ENCODE results near the gene RPS19.
A peak's percentile ranks its signal among the peaks of the same experiment; 100 is the strongest.

Gene RPS19

DNA sequence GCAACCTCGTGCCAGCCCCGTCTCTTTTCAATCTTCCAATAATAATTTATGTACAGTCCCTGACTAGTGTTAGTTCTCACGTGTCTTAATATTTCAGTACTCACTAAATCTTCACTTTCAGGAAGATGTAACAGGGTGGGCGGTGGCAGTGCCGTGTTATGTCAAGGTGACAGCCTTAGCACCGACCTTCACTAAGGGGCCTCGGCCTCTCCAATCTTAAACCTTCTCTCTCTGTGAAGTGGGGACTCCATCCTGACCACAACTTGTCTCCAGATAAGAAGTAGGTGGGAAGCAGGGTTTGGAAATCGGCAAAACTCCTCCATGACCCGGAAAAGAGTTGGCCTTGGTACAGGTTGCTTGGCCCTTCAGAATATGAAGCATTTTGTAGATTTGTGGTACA lies 1.8 kb downstream of the RPS19 start:
- H2BK12ac ChIP-seq (ENCODE audit: low read length in 2 of 2), result no peak overlapping the region
- WGBS, result 92% methylated on average over 7 of the region's 9 CpGs
- H2BK120ac ChIP-seq (ENCODE audit: low read depth, low read length), result no peak overlapping the region

GRCh38 chr19:41862445-41862986 lies 2.5 kb downstream of the RPS19 start:
- Histone ChIP-seq H3K4me3 (ENCODE audit: insufficient read depth in 1 of 2, low read depth in 1 of 2, low read length in 2 of 2) (peak overlapping the region in 1 of 2 experiments; percentile 100), H3K14ac (ENCODE audit: low read length in 2 of 2) (no peak overlapping the region), H3K4me1 (ENCODE audit: control insufficient read depth, insufficient read depth, low read depth, low read length) (peaks cover 31% of the 10 kb centered on the region), H3K4me2 (ENCODE audit: low read length, poor library complexity, severe bottlenecking) (no peak overlapping the region), H3K36me3 (ENCODE audit: control insufficient read depth in 1 of 2, insufficient read depth in 2 of 2, low read depth in 1 of 2, low read length in 2 of 2) (peaks cover 61 to 62% of the 10 kb centered on the region in 2 experiments), H2BK120ac (ENCODE audit: low read depth, low read length) (no peak overlapping the region), H3K9me3 (ENCODE audit: control insufficient read depth, low read length) (no peaks in the 10 kb centered on the region), H3K27ac (ENCODE audit: low read length, poor library complexity, severe bottlenecking) (no peak overlapping the region), H4K91ac (ENCODE audit: low read length) (no peak overlapping the region), H3K18ac (ENCODE audit: low read depth in 1 of 2, low read length in 2 of 2) (no peak overlapping the region), H2BK12ac (ENCODE audit: low read length in 2 of 2) (no peak overlapping the region), H2BK15ac (ENCODE audit: low read depth, poor library complexity, severe bottlenecking) (no peak overlapping the region), H2AFZ (ENCODE audit: low read depth, low read length) (no peak overlapping the region), H3K4ac (ENCODE audit: low read depth in 1 of 2, low read length in 2 of 2) (no peak overlapping the region), H4K8ac (ENCODE audit: low read length) (no peak overlapping the region), H2BK5ac (ENCODE audit: low read depth, low read length, poor library complexity, severe bottlenecking) (no peak overlapping the region), H3K9ac (ENCODE audit: low read length) (peak overlapping the region; percentile 100), H2AK5ac (ENCODE audit: low read length, severe bottlenecking) (no peak overlapping the region), H3K79me1 (replicated peaks; ENCODE audit: low read length, poor library complexity, severe bottlenecking) (no peaks in the 10 kb centered on the region), H3K27me3 (ENCODE audit: control insufficient read depth in 1 of 2, insufficient read depth in 1 of 2, low read length in 2 of 2) (no peaks in the 10 kb centered on the region), H3K23ac (ENCODE audit: low read length in 2 of 2) (peak overlapping the region in 1 of 2 experiments; percentile 34)
- no peak for DNase-seq
- 89% methylated on average over 1 of the region's 2 CpGs for WGBS

More for the DNA sequence above, 1.8 kb downstream of the RPS19 start:
- H2AK5ac ChIP-seq (ENCODE audit: low read length, severe bottlenecking), result no peak overlapping the region
- no peaks in the 10 kb centered on the region for H3K27me3 ChIP-seq (ENCODE audit: control insufficient read depth in 1 of 2, insufficient read depth in 1 of 2, low read length in 2 of 2)
- no peak for DNase-seq
- H4K8ac ChIP-seq (ENCODE audit: low read length), result no peak overlapping the region
- H3K23ac ChIP-seq (ENCODE audit: low read length in 2 of 2), result peak overlapping the region in 1 of 2 experiments; percentile 20
- H3K14ac ChIP-seq (ENCODE audit: low read length in 2 of 2), result no peak overlapping the region
- no peak overlapping the region for H3K4ac ChIP-seq (ENCODE audit: low read depth in 1 of 2, low read length in 2 of 2)
- H3K27ac ChIP-seq (ENCODE audit: low read length, poor library complexity, severe bottlenecking), result no peak overlapping the region
- peak overlapping the region; percentile 46 for H3K4me2 ChIP-seq (ENCODE audit: low read length, poor library complexity, severe bottlenecking)
- H3K4me3 ChIP-seq (ENCODE audit: insufficient read depth in 1 of 2, low read depth in 1 of 2, low read length in 2 of 2), result peak overlapping the region in 1 of 2 experiments; percentile 100
- peaks cover 29% of the 10 kb centered on the region for H3K4me1 ChIP-seq (ENCODE audit: control insufficient read depth, insufficient read depth, low read depth, low read length)
- peaks cover 54 to 55% of the 10 kb centered on the region in 2 experiments for H3K36me3 ChIP-seq (ENCODE audit: control insufficient read depth in 1 of 2, insufficient read depth in 2 of 2, low read depth in 1 of 2, low read length in 2 of 2)
- no peak overlapping the region for H4K91ac ChIP-seq (ENCODE audit: low read length)
- H3K9me3 ChIP-seq (ENCODE audit: control insufficient read depth, low read length), result no peaks in the 10 kb centered on the region
- H3K79me1 ChIP-seq (replicated peaks; ENCODE audit: low read length, poor library complexity, severe bottlenecking), result no peaks in the 10 kb centered on the region
- peak overlapping the region; percentile 100 for H3K9ac ChIP-seq (ENCODE audit: low read length)
- no peak overlapping the region for H2BK15ac ChIP-seq (ENCODE audit: low read depth, poor library complexity, severe bottlenecking)
- no peak overlapping the region for H2BK5ac ChIP-seq (ENCODE audit: low read depth, low read length, poor library complexity, severe bottlenecking)
- no peak overlapping the region for H3K18ac ChIP-seq (ENCODE audit: low read depth in 1 of 2, low read length in 2 of 2)
- no peak overlapping the region for H2AFZ ChIP-seq (ENCODE audit: low read depth, low read length)

DNA sequence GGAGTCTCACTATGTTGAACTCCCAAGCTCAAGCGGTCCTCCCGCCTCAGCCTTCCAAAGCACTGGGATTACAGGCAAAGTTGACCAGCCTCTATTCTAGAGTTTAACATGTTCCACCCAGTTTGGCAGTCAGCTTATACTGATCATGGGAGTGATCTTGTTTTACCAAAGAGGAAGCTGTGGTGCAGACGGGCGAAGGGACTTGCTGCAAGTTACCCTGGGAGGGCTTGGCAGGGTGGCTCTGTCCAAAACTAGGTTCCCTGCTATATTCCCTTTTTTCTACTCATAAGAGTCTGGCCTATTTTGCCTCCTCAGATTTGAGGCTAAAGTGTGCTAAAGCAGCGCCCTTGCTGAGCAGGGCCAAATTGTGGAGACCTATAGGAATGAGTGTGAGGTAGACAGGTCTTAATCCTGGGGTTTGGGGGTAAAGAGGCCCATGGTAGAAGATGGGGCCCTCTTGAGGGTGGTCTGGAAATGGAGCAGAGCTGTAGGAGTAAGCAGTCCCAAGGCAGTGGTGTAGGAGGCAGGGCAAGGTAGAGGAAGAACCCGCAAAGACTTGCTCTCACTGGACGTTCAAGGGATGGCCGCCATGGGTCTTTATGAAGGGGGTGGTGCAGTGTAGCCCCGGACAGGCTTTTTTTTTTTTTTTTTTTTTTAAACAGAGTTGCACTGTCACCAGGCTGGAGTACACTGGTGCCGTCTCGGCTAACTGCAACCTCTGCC lies 3.3 kb downstream of the RPS19 start:
- Histone ChIP-seq H3K4ac (ENCODE audit: low read depth in 1 of 2, low read length in 2 of 2) (no peak overlapping the region), H2AK5ac (ENCODE audit: low read length, severe bottlenecking) (no peak overlapping the region), H2BK5ac (ENCODE audit: low read depth, low read length, poor library complexity, severe bottlenecking) (no peak overlapping the region), H3K4me1 (ENCODE audit: control insufficient read depth, insufficient read depth, low read depth, low read length) (peaks cover 36% of the 10 kb centered on the region), H3K23ac (ENCODE audit: low read length in 2 of 2) (no peak overlapping the region), H2BK12ac (ENCODE audit: low read length in 2 of 2) (no peak overlapping the region), H4K91ac (ENCODE audit: low read length) (no peak overlapping the region), H3K4me3 (ENCODE audit: insufficient read depth in 1 of 2, low read depth in 1 of 2, low read length in 2 of 2) (no peak overlapping the region), H3K14ac (ENCODE audit: low read length in 2 of 2) (no peak overlapping the region), H3K36me3 (ENCODE audit: control insufficient read depth in 1 of 2, insufficient read depth in 2 of 2, low read depth in 1 of 2, low read length in 2 of 2) (peaks cover 69 to 70% of the 10 kb centered on the region in 2 experiments), H3K27me3 (ENCODE audit: control insufficient read depth in 1 of 2, insufficient read depth in 1 of 2, low read length in 2 of 2) (no peaks in the 10 kb centered on the region), H3K9me3 (ENCODE audit: control insufficient read depth, low read length) (no peaks in the 10 kb centered on the region), H2AFZ (ENCODE audit: low read depth, low read length) (no peak overlapping the region), H4K8ac (ENCODE audit: low read length) (no peak overlapping the region), H3K27ac (ENCODE audit: low read length, poor library complexity, severe bottlenecking) (no peak overlapping the region), H2BK15ac (ENCODE audit: low read depth, poor library complexity, severe bottlenecking) (no peak overlapping the region), H3K79me1 (replicated peaks; ENCODE audit: low read length, poor library complexity, severe bottlenecking) (no peaks in the 10 kb centered on the region), H2BK120ac (ENCODE audit: low read depth, low read length) (no peak overlapping the region), H3K9ac (ENCODE audit: low read length) (peak overlapping the region; percentile 100), H3K4me2 (ENCODE audit: low read length, poor library complexity, severe bottlenecking) (no peak overlapping the region), H3K18ac (ENCODE audit: low read depth in 1 of 2, low read length in 2 of 2) (no peak overlapping the region)
- DNase-seq, result no peak
- 85% methylated on average over 8 of the region's 11 CpGs for WGBS

- H3K9me3 ChIP-seq (ENCODE audit: control insufficient read depth, low read length), result no peaks in the 10 kb centered on the region
- no peak overlapping the region for H3K14ac ChIP-seq (ENCODE audit: low read length in 2 of 2)
- no peak overlapping the region for H3K4ac ChIP-seq (ENCODE audit: low read depth in 1 of 2, low read length in 2 of 2)
- no peak overlapping the region for H3K18ac ChIP-seq (ENCODE audit: low read depth in 1 of 2, low read length in 2 of 2)
- no peak overlapping the region for H3K4me2 ChIP-seq (ENCODE audit: low read length, poor library complexity, severe bottlenecking)
- H2AK5ac ChIP-seq (ENCODE audit: low read length, severe bottlenecking), result no peak overlapping the region
- H3K36me3 ChIP-seq (ENCODE audit: control insufficient read depth in 1 of 2, insufficient read depth in 2 of 2, low read depth in 1 of 2, low read length in 2 of 2), result peaks cover 79 to 80% of the 10 kb centered on the region in 2 experiments
- H4K8ac ChIP-seq (ENCODE audit: low read length), result no peak overlapping the region
- 93% methylated on average over 5 of the region's 5 CpGs for WGBS
- H2AFZ ChIP-seq (ENCODE audit: low read depth, low read length), result no peak overlapping the region
- H2BK15ac ChIP-seq (ENCODE audit: low read depth, poor library complexity, severe bottlenecking), result no peak overlapping the region
- no peak overlapping the region for H2BK120ac ChIP-seq (ENCODE audit: low read depth, low read length)
- DNase-seq, result no peak
- no peak overlapping the region for H2BK5ac ChIP-seq (ENCODE audit: low read depth, low read length, poor library complexity, severe bottlenecking)
- no peaks in the 10 kb centered on the region for H3K27me3 ChIP-seq (ENCODE audit: control insufficient read depth in 1 of 2, insufficient read depth in 1 of 2, low read length in 2 of 2)
- H3K23ac ChIP-seq (ENCODE audit: low read length in 2 of 2), result no peak overlapping the region
- peak overlapping the region; percentile 59 for H3K9ac ChIP-seq (ENCODE audit: low read length)
- peaks cover 39% of the 10 kb centered on the region for H3K4me1 ChIP-seq (ENCODE audit: control insufficient read depth, insufficient read depth, low read depth, low read length)
- no peak overlapping the region for H2BK12ac ChIP-seq (ENCODE audit: low read length in 2 of 2)
- H3K27ac ChIP-seq (ENCODE audit: low read length, poor library complexity, severe bottlenecking), result no peak overlapping the region
- H3K79me1 ChIP-seq (replicated peaks; ENCODE audit: low read length, poor library complexity, severe bottlenecking), result no peaks in the 10 kb centered on the region
- no peak overlapping the region for H4K91ac ChIP-seq (ENCODE audit: low read length)
- no peak overlapping the region for H3K4me3 ChIP-seq (ENCODE audit: insufficient read depth in 1 of 2, low read depth in 1 of 2, low read length in 2 of 2)
These were observed 4.3 kb downstream of the RPS19 start for GRCh38 chr19:41864374-41864773.

Data from mesenchymal stem cell (in vitro differentiated cells and primary cell).